ES-I3 (cell line): ENCODE data around the gene SLC9A6.

ENCODE experiments used
- H3K36me3 ChIP-seq: 2 replicates; pipeline ENCODE4 v1.6.1; 2013; ENCODE audit warnings: mild to moderate bottlenecking, low read length, control low read depth, moderate library complexity; ENCODE audit not compliant: insufficient read depth
- H3K4me1 ChIP-seq: 2 replicates; pipeline ENCODE4 v1.6.1; 2013; ENCODE audit warnings: mild to moderate bottlenecking, control low read depth, low read length; ENCODE audit not compliant: insufficient read depth
- H3K9ac ChIP-seq: 2 replicates; pipeline ENCODE4 v1.6.1; 2013; ENCODE audit warnings: low read depth, mild to moderate bottlenecking, low read length, moderate library complexity
- H3K9me3 ChIP-seq: 2 replicates; pipeline ENCODE4 v1.6.1; 2013; ENCODE audit warnings: mild to moderate bottlenecking, low read length, moderate library complexity; ENCODE audit not compliant: control insufficient read depth, insufficient read depth

Gene SLC9A6

GRCh38 chrX:135988245-135988644, 3.0 kb downstream of the SLC9A6 start:
- no peaks in the 10 kb centered on the region for H3K4me1 ChIP-seq
- no peaks in the 10 kb centered on the region for H3K9me3 ChIP-seq
- no peak overlapping the region for H3K9ac ChIP-seq
- no peaks in the 10 kb centered on the region for H3K36me3 ChIP-seq

DNA sequence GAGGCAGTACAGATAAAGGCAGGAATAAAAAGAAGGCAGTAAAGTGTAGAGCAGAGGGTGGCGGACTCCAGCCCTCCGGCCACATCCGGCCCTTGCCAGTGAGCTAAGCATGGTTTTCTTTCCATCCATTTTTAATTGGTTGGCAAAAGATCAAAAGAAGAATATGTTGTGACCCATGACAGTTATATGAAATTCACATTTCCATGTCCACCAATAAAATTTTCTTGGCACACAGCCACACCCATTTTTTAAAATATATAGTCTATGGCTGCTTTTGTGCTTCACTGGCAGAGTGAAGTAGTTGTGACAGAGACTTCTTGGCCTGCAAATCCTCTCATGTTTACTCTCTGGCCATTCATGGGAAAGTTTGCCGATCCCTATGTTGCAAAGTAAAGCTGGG, 29.8 kb downstream of the SLC9A6 start:
- Histone ChIP-seq H3K4me1 (no peaks in the 10 kb centered on the region), H3K9ac (no peak overlapping the region), H3K9me3 (no peaks in the 10 kb centered on the region), H3K36me3 (no peaks in the 10 kb centered on the region)

- H3K9me3 ChIP-seq = no peaks in the 10 kb centered on the region
- no peaks in the 10 kb centered on the region for H3K36me3 ChIP-seq
- no peak overlapping the region for H3K9ac ChIP-seq
- no peaks in the 10 kb centered on the region for H3K4me1 ChIP-seq
Observed at GRCh38 chrX:136016881-136017280, 31.6 kb downstream of the SLC9A6 start.

GRCh38 chrX:136019226-136019625, 34.0 kb downstream of the SLC9A6 start:
- Histone ChIP-seq H3K9me3 (no peaks in the 10 kb centered on the region), H3K9ac (no peak overlapping the region), H3K36me3 (no peaks in the 10 kb centered on the region), H3K4me1 (no peaks in the 10 kb centered on the region)

DNA sequence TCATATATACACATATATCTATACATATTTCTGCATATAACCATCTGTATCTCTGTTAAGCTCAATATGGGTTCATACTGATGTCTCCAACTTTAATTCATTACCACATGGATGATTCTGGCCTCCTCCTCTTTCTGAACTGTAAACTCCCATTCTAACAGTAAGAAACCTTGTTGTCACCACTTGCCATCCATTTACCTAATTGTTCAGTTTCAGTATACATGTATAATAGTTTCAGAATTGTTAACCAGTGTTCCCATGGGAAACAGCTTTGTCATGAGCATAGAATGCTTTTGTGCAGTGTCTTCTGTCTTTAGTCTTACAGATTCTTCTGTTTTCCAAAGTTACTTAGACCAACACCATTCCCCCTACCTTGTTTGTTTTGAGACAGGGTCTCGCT, 35.9 kb downstream of the SLC9A6 start:
- Histone ChIP-seq H3K9me3 (no peaks in the 10 kb centered on the region), H3K36me3 (no peaks in the 10 kb centered on the region), H3K4me1 (no peaks in the 10 kb centered on the region), H3K9ac (no peak overlapping the region)

DNA sequence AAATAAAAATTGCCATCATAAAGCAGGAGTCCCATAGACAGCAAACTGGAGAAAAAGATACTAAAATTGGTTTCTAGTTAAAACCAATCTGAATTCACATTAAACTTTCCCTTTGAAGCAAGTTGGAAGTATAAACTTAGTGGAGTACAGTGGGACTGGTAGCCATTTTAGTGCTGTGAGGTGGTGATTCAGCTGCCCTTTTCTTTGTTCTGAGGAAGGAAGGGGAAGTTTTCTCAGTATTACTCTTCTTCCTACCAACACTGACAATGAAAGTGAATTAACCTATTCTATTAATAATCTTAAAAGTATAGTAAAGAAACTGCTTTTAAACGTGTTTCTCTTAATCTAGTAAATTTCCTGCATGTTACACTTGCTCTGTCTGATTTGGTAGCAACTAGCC, 36.7 kb downstream of the SLC9A6 start:
- Histone ChIP-seq H3K4me1 (no peaks in the 10 kb centered on the region), H3K9ac (no peak overlapping the region), H3K36me3 (no peaks in the 10 kb centered on the region), H3K9me3 (no peaks in the 10 kb centered on the region)

DNA sequence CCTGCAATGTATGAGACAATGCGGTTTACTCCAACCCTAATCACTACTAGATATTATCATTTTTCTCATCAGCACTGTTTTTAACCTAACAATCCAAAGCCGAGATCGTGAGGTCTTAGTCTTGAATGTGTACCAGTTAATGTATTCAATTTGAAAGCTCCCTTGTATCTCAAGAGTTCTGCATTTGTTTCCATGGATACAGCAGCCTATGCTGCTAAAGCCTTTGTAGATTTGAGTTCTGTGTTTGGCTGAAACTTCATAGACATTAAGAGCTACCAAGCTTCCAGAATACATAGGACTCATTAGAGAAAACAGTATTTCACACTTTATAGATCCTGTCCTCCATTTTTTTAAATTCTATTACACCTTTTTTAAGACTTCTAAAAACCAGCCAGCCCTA, 39.9 kb downstream of the SLC9A6 start:
- Histone ChIP-seq H3K36me3 (no peaks in the 10 kb centered on the region), H3K9ac (no peak overlapping the region), H3K9me3 (no peaks in the 10 kb centered on the region), H3K4me1 (peaks cover 8% of the 10 kb centered on the region)

DNA sequence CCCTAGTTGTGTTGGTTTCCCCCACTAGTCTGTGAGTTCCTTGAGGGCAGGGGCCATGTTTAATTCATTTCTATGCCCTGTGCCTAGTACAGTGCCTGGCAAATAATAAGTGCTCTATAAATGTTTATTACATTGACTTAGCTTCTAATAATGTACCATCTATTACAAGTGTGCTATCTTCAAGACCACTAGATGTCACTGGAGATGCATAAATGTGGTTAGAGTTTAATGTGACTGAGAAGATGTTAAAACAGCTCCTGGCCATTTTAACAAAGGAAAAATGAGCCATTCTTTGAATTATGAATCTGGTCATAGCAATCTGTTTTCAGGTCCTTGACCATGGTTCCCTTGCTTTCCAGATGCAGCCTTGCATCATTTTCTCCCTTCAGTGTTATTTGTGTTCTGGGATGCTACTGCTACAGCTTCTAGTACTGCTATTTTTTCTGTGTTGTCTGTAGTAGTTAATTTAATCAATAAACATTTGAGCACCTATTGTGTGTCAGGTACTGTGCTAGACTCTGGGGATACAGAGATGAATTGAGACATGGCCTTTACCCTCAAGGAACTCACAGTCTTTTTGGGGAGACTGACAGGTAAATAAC, 43.2 kb downstream of the SLC9A6 start:
- Histone ChIP-seq H3K36me3 (no peaks in the 10 kb centered on the region), H3K4me1 (peaks cover 8% of the 10 kb centered on the region), H3K9ac (no peak overlapping the region), H3K9me3 (no peaks in the 10 kb centered on the region)

DNA sequence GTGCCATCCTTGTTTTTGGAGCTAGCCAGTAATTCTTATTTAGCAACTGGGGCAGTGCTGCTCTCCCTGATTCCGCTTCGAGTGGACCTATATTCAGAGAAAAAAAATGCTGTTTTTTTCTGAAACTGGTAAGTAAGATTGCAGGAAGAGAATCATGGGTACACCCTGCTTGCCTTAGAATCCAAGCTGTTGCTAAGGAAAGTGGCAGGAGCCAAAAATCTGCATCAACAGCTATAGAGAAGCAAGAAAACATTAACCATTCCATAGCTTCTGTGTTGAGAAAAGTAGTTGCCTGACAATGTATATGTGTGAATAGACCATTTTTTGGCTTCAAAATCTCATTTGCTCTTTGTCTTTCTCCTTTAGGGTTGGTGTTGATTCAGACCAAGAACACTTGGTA, 44.5 kb downstream of the SLC9A6 start:
- no peak overlapping the region for H3K9ac ChIP-seq

DNA sequence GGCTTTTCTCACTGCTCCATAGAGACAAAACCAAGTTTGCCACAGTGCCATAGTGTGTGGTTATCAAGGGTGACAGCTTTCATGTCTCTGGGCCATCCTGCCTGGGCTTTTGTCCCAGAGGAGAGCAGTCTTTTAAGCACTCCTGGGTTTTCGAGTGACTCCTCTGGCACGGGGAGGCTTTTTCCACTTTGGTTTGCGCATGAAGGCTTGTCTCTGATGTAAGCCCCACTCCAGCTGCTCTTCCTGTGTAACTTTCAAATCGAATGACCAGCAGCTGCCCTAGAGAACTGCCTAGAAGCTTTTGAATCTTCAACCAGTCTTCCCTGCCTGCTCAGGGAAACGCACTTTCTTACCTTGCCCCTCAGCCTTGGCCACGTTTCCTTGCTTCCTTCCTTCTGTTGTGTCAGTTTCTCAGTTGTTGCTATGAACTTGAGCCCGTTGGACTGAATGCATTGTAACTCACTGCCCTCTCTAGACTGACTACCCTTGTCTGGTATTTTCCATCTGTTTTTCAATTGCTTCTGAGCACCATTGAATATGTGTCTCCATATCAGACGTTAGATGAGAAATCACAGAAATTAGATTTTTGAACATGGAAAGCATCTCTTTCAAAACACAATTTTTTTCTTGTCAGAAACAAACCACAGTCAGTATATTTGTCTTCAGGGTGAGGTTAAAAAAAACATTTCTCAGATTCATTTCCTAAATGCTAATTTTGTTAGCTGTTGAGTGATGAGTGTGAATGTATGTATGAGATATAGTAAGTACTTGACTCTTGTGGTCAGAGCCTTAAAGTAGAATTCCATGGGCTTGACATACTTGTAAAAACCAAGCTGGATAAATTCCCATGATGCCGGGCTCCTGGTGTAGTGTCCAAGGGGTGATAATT, 45.3 kb downstream of the SLC9A6 start:
- H3K36me3 ChIP-seq = no peaks in the 10 kb centered on the region
- H3K9ac ChIP-seq = no peak overlapping the region
- peaks cover 8% of the 10 kb centered on the region for H3K4me1 ChIP-seq
- no peaks in the 10 kb centered on the region for H3K9me3 ChIP-seq

More for the DNA sequence above, 44.5 kb downstream of the SLC9A6 start:
- H3K4me1 ChIP-seq = peaks cover 8% of the 10 kb centered on the region
- no peaks in the 10 kb centered on the region for H3K36me3 ChIP-seq
- no peaks in the 10 kb centered on the region for H3K9me3 ChIP-seq

GRCh38 chrX:136031626-136032025, 46.4 kb downstream of the SLC9A6 start:
- Histone ChIP-seq H3K9ac (no peak overlapping the region), H3K36me3 (no peaks in the 10 kb centered on the region), H3K4me1 (peaks cover 8% of the 10 kb centered on the region), H3K9me3 (no peaks in the 10 kb centered on the region)

DNA sequence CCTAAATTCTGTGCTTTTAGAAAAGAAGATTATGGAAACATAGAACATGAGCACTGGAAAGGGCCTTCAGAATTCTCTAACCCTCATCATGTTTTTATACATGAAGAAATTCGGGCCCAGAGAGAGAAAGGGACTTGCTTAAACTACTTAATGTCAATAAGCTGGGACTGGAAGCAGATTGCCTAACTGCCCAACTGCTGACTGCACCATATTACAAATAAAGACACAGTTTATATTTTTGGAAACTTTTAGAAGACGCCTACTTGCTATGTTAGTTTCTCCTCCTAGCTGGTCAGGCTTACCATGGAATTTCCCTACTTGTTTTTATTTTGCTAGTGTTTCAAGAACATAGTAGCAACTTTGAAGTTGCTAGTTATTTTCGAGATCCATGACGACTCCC, 47.1 kb downstream of the SLC9A6 start:
- no peaks in the 10 kb centered on the region for H3K36me3 ChIP-seq
- H3K9ac ChIP-seq = no peak overlapping the region
- no peaks in the 10 kb centered on the region for H3K9me3 ChIP-seq
- H3K4me1 ChIP-seq = peaks cover 8% of the 10 kb centered on the region

GRCh38 chrX:136034668-136035067, 49.4 kb downstream of the SLC9A6 start:
- Histone ChIP-seq H3K9ac (no peak overlapping the region), H3K4me1 (peaks cover under 1% of the 10 kb centered on the region; the same call in 1 of the 2 replicates), H3K9me3 (no peaks in the 10 kb centered on the region), H3K36me3 (no peaks in the 10 kb centered on the region)

DNA sequence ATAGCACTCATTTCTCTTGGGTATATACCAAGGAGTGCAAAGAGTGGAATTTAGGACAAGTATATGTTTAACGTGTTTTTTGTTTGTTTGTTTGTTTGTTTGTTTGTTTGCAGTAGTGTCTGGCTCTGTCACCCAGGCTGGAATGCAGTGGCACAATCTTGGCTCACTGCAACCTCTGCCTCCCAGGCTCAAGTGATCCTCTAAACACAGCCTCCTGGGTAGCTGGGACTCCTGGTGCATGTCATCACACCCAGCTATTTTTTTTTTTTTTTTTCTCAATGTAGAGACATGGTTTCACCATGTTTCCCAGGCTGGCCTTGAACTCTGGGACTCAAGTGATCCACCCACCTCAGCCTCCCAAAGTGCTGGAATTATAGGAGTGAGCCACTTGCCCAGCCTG, 50.4 kb downstream of the SLC9A6 start:
- H3K9ac ChIP-seq = no peak overlapping the region
- no peaks in the 10 kb centered on the region for H3K36me3 ChIP-seq
- H3K9me3 ChIP-seq = no peaks in the 10 kb centered on the region
- H3K4me1 ChIP-seq = no peaks in the 10 kb centered on the region

GRCh38 chrX:136039485-136039884, 54.2 kb downstream of the SLC9A6 start:
- no peaks in the 10 kb centered on the region for H3K4me1 ChIP-seq
- H3K9me3 ChIP-seq = no peaks in the 10 kb centered on the region
- no peak overlapping the region for H3K9ac ChIP-seq
- H3K36me3 ChIP-seq = 0 out of 2 replicates have a peak, but pooled peaks cover 3% of the 10 kb centered on the region
